LNCAP (cell line): ENCODE results near the gene PIP5K1A.

ENCODE experiments used
- CTCF ChIP-seq: fragments of 450-650 bp; IDR thresholded peaks from 2 replicates; pipeline ENCODE4 v1.5.1; 2017; ENCODE audit warnings: mild to moderate bottlenecking

Gene PIP5K1A

GRCh38 chr1:151165281-151165737 lies 33.0 kb upstream of the PIP5K1A start:
- TF ChIP-seq CTCF, result no peak

- TF ChIP-seq CTCF, result no peak
These were observed 32.4 kb upstream of the PIP5K1A start, which contains the start of the genes LYSMD1 and SCNM1 for GRCh38 chr1:151165738-151166504. Gene LYSMD1, minus strand, starts transcription at chr1:151165902. Its CDS starts 644 bp downstream, at chr1:151165258. Gene SCNM1, plus strand, starts transcription at chr1:151166144. Its CDS starts 9 bp downstream, at chr1:151166153.

- no peak for TF ChIP-seq CTCF
These were observed 31.8 kb upstream of the PIP5K1A start for GRCh38 chr1:151166505-151166956.

- TF ChIP-seq CTCF, result no peak
These were observed 31.2 kb upstream of the PIP5K1A start for GRCh38 chr1:151167116-151167515.

- no peak for TF ChIP-seq CTCF
These were observed 27.2 kb upstream of the PIP5K1A start for GRCh38 chr1:151171190-151171589.

- no peak for TF ChIP-seq CTCF
These were observed 23.2 kb upstream of the PIP5K1A start for GRCh38 chr1:151175041-151175741.

GRCh38 chr1:151175863-151176262 lies 22.5 kb upstream of the PIP5K1A start, which contains the start of gene TMOD4:
Gene TMOD4, minus strand, starts transcription at chr1:151175981. Its CDS starts 1,106 bp downstream, at chr1:151174875.
- TF ChIP-seq CTCF, result peak; percentile 56
